K562 (cell line): ENCODE results near the gene ZAP70. TPM values are rescaled to one million over a fixed set of nuclear protein-coding genes. Genes with fewer than 3 reads are reported as not detected.
A peak's percentile ranks its signal among the peaks of the same experiment; 100 is the strongest.

ENCODE experiments used
- CBX5 ChIP-seq: IDR thresholded peaks from 2 replicates; pipeline ENCODE4 v1.6.1; 2014; ENCODE audit warnings: low read depth, borderline replicate concordance
- DACH1 ChIP-seq: fragments of 450-650 bp; IDR thresholded peaks from 2 replicates; pipeline ENCODE4 v1.6.1; 2018; ENCODE audit not compliant: partially characterized antibody
- ESRRB ChIP-seq: fragments of 250-450 bp; sonication (Bioruptor Pico); IDR thresholded peaks from 2 replicates; pipeline ENCODE4 v1.5.0; 2020; ENCODE audit warnings: mild to moderate bottlenecking, moderate library complexity, borderline replicate concordance
- GABPA ChIP-seq: fragments of 200-800 bp; sonication (Bioruptor generic); conservative IDR thresholded peaks from 2 replicates; pipeline ENCODE4 v1.6.1; 2016; ENCODE audit warnings: low read depth, missing genetic modification characterization, missing compliant biosample characterization
- JUND ChIP-seq, 2 experiments: IDR thresholded peaks; 2 replicates in 1 of 2; 3 replicates in 1 of 2; pipeline ENCODE4 v1.6.1; 2011; ENCODE audit warnings: borderline replicate concordance in 2 of 2, low read depth in 2 of 2, low read length in 2 of 2, improper control_type of control experiment in 1 of 2, missing biosample characterization in 1 of 2, missing genetic modification characterization in 1 of 2, missing genetic modification reagents in 1 of 2
- NR2C1 ChIP-seq, 2 experiments: fragments of 450-650 bp; IDR thresholded peaks; 2 replicates each; pipeline ENCODE4 v1.6.1; 2017; ENCODE audit warnings: mild to moderate bottlenecking in 2 of 2, antibody characterized with exemption in 1 of 2, inconsistent platforms in 1 of 2, missing compliant biosample characterization in 1 of 2, missing genetic modification characterization in 1 of 2
- POLR2G ChIP-seq: fragments of 200-400 bp; formaldehyde crosslinking; IDR thresholded peaks from 2 replicates; pipeline ENCODE4 v1.6.1; 2017; ENCODE audit warnings: low read depth, mild to moderate bottlenecking, antibody characterized with exemption, low read length, moderate library complexity
- RBM22 ChIP-seq: fragments of 200-400 bp; formaldehyde crosslinking; IDR thresholded peaks from 2 replicates; pipeline ENCODE4 v1.6.1; 2018; ENCODE audit warnings: low read length, low read depth; ENCODE audit not compliant: poor library complexity, severe bottlenecking
- SP1 ChIP-seq: sonication (generic); formaldehyde crosslinking; IDR thresholded peaks from 2 replicates; pipeline ENCODE4 v1.8.1; 2022; ENCODE audit warnings: mild to moderate bottlenecking, missing genetic modification reagents
- ZNF23 ChIP-seq: fragments of 250-450 bp; sonication (Bioruptor Pico); IDR thresholded peaks from 2 replicates; pipeline ENCODE4 v1.4.0; 2020; ENCODE audit warnings: mild to moderate bottlenecking
- ZNF436 ChIP-seq: fragments of 250-450, 450-650 bp; sonication (Bioruptor Pico); formaldehyde crosslinking; IDR thresholded peaks from 2 replicates; pipeline ENCODE4 v1.7.0; 2020; ENCODE audit warnings: mild to moderate bottlenecking
- ZNF445 ChIP-seq: fragments of 250-450 bp; sonication (Bioruptor Pico); IDR thresholded peaks from 2 replicates; pipeline ENCODE4 v1.4.0; 2020; ENCODE audit warnings: low read depth, mild to moderate bottlenecking, moderate library complexity
- polyA plus RNA-seq, 8 experiments: library from polyadenylated mRNA; depleted of rRNA in 4 of 8; stranded (reverse) in 5 of 8; unstranded in 3 of 8; fragments of >200 nt; fragmentation: Nextera tagmentation in 2 of 8; fragmentation: Illumina TruSeq in 1 of 8; extraction: Ambion mirVana in 2 of 8; extraction: Trizol in 1 of 8; gene quantifications; 2 replicates each; pipeline versions ENCODE4 v1.2.1 to v1.2.3, GENCODE V29; 2011 to 2014; ENCODE audit warnings: inconsistent platforms in 1 of 8, missing spikeins in 1 of 8
- total RNA-seq, 7 experiments: library from RNA; depleted of rRNA in 6 of 7; stranded (reverse); fragments of >200 nt in 6 of 7; fragmentation: Illumina TruSeq in 2 of 7; extraction: Trizol in 2 of 7; gene quantifications; 2 replicates each; pipeline versions ENCODE4 v1.2.1 to v1.2.3, GENCODE V29; 2011 to 2021; ENCODE audit warnings: low replicate concordance in 1 of 7
- TF ChIP-seq, protein P1 (sequence below), 2 experiments: fragments of 450-650 bp; IDR thresholded peaks; 2 replicates each; pipeline ENCODE4 v1.6.1; 2016; ENCODE audit warnings: mild to moderate bottlenecking in 2 of 2, borderline replicate concordance in 1 of 2, low read depth in 1 of 2, moderate library complexity in 1 of 2
- TF ChIP-seq, protein P2 (sequence below): IDR thresholded peaks from 2 replicates; pipeline ENCODE4 v1.6.1; 2014; ENCODE audit warnings: antibody characterized with exemption
- TF ChIP-seq, protein P3 (sequence below): fragments of 450-650 bp; formaldehyde crosslinking; IDR thresholded peaks from 2 replicates; pipeline ENCODE4 v1.4.0; 2020; ENCODE audit warnings: mild to moderate bottlenecking, moderate library complexity

ZAP70 gene
- total and polyA plus RNA-seq, 9 of the 15 experiments (the other 6 are each of a cell fraction or from before 2014, with no cell fraction given): 0.06 to 0.80 (median 0.21) TPM; not detected in 1

DNA sequence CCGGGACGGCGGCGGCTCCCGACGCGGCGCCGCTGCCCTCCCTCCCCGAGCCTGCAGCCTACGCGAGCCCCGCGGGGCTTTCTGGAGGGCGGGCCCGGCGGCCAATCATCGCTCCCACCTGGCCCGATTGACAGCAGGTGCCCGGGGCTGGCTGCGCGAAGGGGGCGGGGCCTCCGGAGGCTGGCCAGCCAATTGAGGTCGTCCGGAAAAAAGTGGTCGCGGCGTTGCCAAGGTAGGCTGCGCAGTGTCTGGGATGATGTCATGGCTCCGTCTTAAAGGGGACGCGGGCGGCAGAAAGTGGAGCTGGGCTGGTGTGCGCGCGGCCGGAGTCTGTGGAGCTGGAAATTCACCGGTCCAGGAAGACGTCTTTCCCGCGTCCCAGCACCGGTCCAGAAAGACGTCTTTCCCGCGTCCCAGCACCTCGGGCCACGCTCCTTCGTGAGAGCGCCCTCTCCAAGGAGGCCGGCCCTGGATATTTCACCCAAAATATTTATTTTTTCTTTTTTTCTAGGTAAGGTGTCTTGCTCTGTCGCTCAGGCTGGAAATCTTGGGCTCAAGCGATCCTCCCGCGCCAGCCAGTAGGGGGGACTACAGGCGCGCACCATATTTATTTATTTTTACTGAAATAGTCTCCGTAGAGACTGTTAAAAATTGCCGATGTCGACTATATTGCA is 49.3 kb upstream of the ZAP70 start, which contains the start of gene ACTR1B (continued):
- TF ChIP-seq, protein P1, sequence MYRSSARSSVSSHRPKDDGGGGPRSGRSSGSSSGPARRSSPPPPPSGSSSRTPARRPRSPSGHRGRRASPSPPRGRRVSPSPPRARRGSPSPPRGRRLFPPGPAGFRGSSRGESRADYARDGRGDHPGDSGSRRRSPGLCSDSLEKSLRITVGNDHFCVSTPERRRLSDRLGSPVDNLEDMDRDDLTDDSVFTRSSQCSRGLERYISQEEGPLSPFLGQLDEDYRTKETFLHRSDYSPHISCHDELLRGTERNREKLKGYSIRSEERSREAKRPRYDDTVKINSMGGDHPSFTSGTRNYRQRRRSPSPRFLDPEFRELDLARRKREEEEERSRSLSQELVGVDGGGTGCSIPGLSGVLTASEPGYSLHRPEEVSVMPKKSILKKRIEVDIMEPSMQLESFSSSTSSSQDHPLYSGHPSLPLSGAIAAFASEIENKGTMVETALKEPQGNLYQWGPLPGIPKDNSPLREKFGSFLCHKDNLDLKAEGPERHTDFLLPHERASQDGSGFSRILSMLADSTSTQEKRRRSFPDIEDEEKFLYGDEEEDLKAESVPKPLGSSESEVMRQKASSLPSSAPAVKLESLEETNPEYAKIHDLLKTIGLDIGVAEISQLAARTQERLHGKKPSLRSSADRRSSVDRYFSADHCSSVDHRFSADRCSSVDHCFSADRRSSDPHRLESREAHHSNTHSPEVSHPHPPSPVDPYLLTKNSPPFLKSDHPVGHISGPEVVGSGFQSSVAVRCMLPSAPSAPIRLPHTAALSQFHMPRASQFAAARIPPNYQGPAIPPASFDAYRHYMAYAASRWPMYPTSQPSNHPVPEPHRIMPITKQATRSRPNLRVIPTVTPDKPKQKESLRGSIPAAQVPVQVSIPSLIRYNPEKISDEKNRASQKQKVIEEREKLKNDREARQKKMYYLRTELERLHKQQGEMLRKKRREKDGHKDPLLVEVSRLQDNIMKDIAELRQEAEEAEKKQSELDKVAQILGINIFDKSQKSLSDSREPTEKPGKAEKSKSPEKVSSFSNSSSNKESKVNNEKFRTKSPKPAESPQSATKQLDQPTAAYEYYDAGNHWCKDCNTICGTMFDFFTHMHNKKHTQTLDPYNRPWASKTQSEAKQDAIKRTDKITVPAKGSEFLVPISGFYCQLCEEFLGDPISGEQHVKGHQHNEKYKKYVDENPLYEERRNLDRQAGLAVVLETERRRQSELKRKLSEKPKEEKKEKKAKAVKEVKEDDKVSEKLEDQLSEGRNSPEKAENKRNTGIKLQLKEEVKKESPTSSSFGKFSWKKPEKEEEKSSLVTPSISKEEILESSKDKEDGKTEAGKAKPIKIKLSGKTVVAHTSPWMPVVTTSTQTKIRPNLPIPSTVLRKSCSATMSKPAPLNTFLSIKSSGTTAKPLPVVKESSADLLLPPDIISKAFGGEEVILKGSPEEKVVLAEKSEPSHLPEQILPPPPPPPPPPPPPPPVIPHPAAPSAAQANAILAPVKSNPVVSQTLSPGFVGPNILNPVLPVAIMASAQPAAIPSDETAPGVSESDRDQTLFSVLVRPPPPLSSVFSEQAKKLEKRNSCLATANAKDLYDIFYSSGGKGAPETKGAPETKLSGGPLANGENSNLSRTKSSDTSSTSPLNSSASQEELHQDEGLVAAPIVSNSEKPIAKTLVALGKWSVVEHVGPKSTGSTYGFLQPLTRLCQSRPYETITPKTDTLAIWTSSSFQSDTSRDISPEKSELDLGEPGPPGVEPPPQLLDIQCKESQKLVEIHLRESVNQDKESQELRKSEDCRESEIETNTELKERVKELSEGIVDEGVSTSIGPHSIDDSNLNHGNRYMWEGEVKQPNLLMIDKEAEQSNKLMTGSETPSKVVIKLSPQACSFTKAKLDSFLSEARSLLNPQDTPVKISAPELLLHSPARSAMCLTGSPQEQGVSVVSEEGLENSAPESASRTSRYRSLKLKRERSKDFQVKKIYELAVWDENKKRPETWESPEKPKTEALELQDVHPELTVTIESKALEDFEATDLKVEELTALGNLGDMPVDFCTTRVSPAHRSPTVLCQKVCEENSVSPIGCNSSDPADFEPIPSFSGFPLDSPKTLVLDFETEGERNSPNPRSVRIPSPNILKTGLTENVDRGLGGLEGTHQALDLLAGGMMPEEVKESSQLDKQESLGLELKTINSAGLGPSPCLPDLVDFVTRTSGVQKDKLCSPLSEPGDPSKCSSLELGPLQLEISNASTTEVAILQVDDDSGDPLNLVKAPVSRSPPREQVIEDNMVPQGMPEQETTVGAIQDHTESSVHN (IDR thresholded peaks at IDR 0.05; ENCODE audit: borderline replicate concordance in 1 of 2, low read depth in 1 of 2): no peak
- TF ChIP-seq GABPA (tag) (no peak; the same call in 1 of the 2 replicates), ESRRB (CRISPR knock-in tag) (no peak), SP1 (CRISPR knock-in tag) (peak; percentile 55), ZNF23 (no peak), ZNF445 (CRISPR knock-in tag) (no peak), NR2C1 (IDR thresholded peaks at IDR 0.05) (no peak), NR2C1 (tag; IDR thresholded peaks at IDR 0.05) (no peak), DACH1 (no peak), ZNF436 (CRISPR knock-in tag) (no peak), POLR2G (peak; percentile 89), JUND (IDR thresholded peaks at IDR 0.05; ENCODE audit: borderline replicate concordance, low read depth, low read length) (peak; percentile 99), JUND (tag; IDR thresholded peaks at IDR 0.05; ENCODE audit: borderline replicate concordance, low read depth, low read length) (peak; percentile 97; the same call in 1 of the 3 replicates), CBX5 (no peak), RBM22 (peak; percentile 37)
- TF ChIP-seq, protein P2, sequence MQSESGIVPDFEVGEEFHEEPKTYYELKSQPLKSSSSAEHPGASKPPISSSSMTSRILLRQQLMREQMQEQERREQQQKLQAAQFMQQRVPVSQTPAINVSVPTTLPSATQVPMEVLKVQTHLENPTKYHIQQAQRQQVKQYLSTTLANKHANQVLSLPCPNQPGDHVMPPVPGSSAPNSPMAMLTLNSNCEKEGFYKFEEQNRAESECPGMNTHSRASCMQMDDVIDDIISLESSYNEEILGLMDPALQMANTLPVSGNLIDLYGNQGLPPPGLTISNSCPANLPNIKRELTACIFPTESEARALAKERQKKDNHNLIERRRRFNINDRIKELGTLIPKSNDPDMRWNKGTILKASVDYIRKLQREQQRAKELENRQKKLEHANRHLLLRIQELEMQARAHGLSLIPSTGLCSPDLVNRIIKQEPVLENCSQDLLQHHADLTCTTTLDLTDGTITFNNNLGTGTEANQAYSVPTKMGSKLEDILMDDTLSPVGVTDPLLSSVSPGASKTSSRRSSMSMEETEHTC: no peak
- TF ChIP-seq, protein P3, sequence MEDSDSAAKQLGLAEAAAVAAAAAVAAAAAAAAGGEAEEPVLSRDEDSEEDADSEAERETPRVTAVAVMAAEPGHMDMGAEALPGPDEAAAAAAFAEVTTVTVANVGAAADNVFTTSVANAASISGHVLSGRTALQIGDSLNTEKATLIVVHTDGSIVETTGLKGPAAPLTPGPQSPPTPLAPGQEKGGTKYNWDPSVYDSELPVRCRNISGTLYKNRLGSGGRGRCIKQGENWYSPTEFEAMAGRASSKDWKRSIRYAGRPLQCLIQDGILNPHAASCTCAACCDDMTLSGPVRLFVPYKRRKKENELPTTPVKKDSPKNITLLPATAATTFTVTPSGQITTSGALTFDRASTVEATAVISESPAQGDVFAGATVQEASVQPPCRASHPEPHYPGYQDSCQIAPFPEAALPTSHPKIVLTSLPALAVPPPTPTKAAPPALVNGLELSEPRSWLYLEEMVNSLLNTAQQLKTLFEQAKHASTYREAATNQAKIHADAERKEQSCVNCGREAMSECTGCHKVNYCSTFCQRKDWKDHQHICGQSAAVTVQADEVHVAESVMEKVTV (CRISPR knock-in tag): peak; percentile 53
